Activated CD8-positive, alpha-beta memory T cell treated with anti-CD3 and anti-CD28 coated beads, Interleukin-2, amount 10 ng/mL, durations not matched to agents 7 days and 5 days (primary cell): Measurements from ENCODE around the gene MAPKAPK2. TPM values are rescaled to one million over a fixed set of nuclear protein-coding genes. Genes with fewer than 3 reads are reported as not detected.

Experiments
- ATAC-seq: fragments of 150-1000 bp; cut with Tn5 transposase; one replicate; pipeline ENCODE4 v1.10.0; 2021; ENCODE audit warnings: moderate library complexity
- CTCF ChIA-PET: fragments of 350-600 bp; sonication (Branson Sonifier 250); formaldehyde crosslinking; loops from one replicate; lab custom pipeline; 2021; ENCODE audit warnings: antibody characterized with exemption; lab: Charles Lee
- DNase-seq: peaks from one replicate; pipeline ENCODE4 v3.0.0-alpha.2; 2020
- H3K27ac Mint-ChIP-seq: one replicate; pipeline ENCODE4 v1.8.0; 2021; ENCODE audit warnings: mild to moderate bottlenecking, mixed read lengths
- H3K27me3 Mint-ChIP-seq: one replicate; pipeline ENCODE4 v1.8.0; 2021; ENCODE audit warnings: mixed read lengths
- H3K36me3 Mint-ChIP-seq: one replicate; pipeline ENCODE4 v1.8.0; 2021; ENCODE audit warnings: mild to moderate bottlenecking, mixed read lengths
- H3K4me1 Mint-ChIP-seq: one replicate; pipeline ENCODE4 v1.8.0; 2021; ENCODE audit warnings: mixed read lengths
- H3K4me3 Mint-ChIP-seq: one replicate; pipeline ENCODE4 v1.8.0; 2021; ENCODE audit warnings: mild to moderate bottlenecking, moderate library complexity, mixed read lengths
- H3K9me3 Mint-ChIP-seq: one replicate; pipeline ENCODE4 v1.8.0; 2022; ENCODE audit warnings: low read depth, mixed read lengths
- total RNA-seq, 2 experiments: library from RNA; stranded (reverse); gene quantifications; one replicate each; pipeline ENCODE4 v1.2.3, GENCODE V29; 2021

Gene MAPKAPK2
- total RNA-seq, 2 experiments from 2014 or later: 85.7 to 93.8 TPM

GRCh38 chr1:206702260-206702659 is 17.6 kb downstream of the MAPKAPK2 start:
- Mint-ChIP-seq H3K4me3 (no peak overlapping the region), H3K27ac (no peak overlapping the region), H3K27me3 (no peaks in the 10 kb centered on the region), H3K4me1 (peaks cover 72% of the 10 kb centered on the region), H3K9me3 (no peaks in the 10 kb centered on the region), H3K36me3 (peaks cover 5% of the 10 kb centered on the region)
- no peak for DNase-seq
- CTCF ChIA-PET: interaction anchor here (0.9 to 2.2 kb wide), 4 partner anchors 12 to 223 kb away, joined by 3 to 9 read pairs (median 3); no protein-coding TSS in a partner anchor
- no peak for ATAC-seq

GRCh38 chr1:206702803-206703202 is 18.1 kb downstream of the MAPKAPK2 start:
- peaks cover 78% of the 10 kb centered on the region for H3K4me1 Mint-ChIP-seq
- CTCF ChIA-PET: interaction anchor here (0.6 to 2.2 kb wide), 8 partner anchors 10 to 209 kb away, joined by 3 to 9 read pairs (median 4); partner anchors contain the start of gene DYRK3
- H3K4me3 Mint-ChIP-seq: no peak overlapping the region
- no peaks in the 10 kb centered on the region for H3K27me3 Mint-ChIP-seq
- no peak for DNase-seq
- H3K9me3 Mint-ChIP-seq: no peaks in the 10 kb centered on the region
- peaks cover 2% of the 10 kb centered on the region for H3K36me3 Mint-ChIP-seq
- H3K27ac Mint-ChIP-seq: peak overlapping the region; percentile 31
- no peak for ATAC-seq

- no peaks in the 10 kb centered on the region for H3K27me3 Mint-ChIP-seq
- peak; percentile 57 for ATAC-seq
- peaks cover 2% of the 10 kb centered on the region for H3K36me3 Mint-ChIP-seq
- peak overlapping the region; percentile 61 for H3K27ac Mint-ChIP-seq
- peaks cover 86% of the 10 kb centered on the region for H3K4me1 Mint-ChIP-seq
- no peak overlapping the region for H3K4me3 Mint-ChIP-seq
- no peaks in the 10 kb centered on the region for H3K9me3 Mint-ChIP-seq
- DNase-seq: peak; percentile 61
- CTCF ChIA-PET: interaction anchor here (1.0 to 2.2 kb wide), 9 partner anchors 9 to 105 kb away, joined by 3 to 9 read pairs (median 3); partner anchors contain the start of gene DYRK3
Measured at GRCh38 chr1:206703661-206704060, 19.0 kb downstream of the MAPKAPK2 start.

GRCh38 chr1:206704226-206704625 is 19.5 kb downstream of the MAPKAPK2 start:
- Mint-ChIP-seq H3K4me3 (no peak overlapping the region), H3K9me3 (no peaks in the 10 kb centered on the region), H3K4me1 (peaks cover 87% of the 10 kb centered on the region), H3K27ac (peak overlapping the region; percentile 61), H3K36me3 (peaks cover 2% of the 10 kb centered on the region), H3K27me3 (no peaks in the 10 kb centered on the region)
- peak; percentile 65 for DNase-seq
- CTCF ChIA-PET: interaction anchor here (0.8 to 2.2 kb wide), 8 partner anchors 9 to 105 kb away, joined by 3 to 9 read pairs (median 3); no protein-coding TSS in a partner anchor
- ATAC-seq: peak; percentile 69

- Mint-ChIP-seq H3K4me3 (no peak overlapping the region), H3K27me3 (no peaks in the 10 kb centered on the region), H3K9me3 (no peaks in the 10 kb centered on the region), H3K27ac (peak overlapping the region; percentile 16), H3K36me3 (peaks cover 2% of the 10 kb centered on the region), H3K4me1 (peaks cover 85% of the 10 kb centered on the region)
- no peak for ATAC-seq
- CTCF ChIA-PET: interaction anchor here (0.8 to 1.6 kb wide), 10 partner anchors 8 to 208 kb away, joined by 3 to 5 read pairs (median 3); no protein-coding TSS in a partner anchor
- no peak for DNase-seq
Measured at GRCh38 chr1:206705191-206705590, 20.5 kb downstream of the MAPKAPK2 start.

- no peak for ATAC-seq
- CTCF ChIA-PET: interaction anchor here (0.8 to 1.5 kb wide), 6 partner anchors 9 to 208 kb away, joined by 3 to 5 read pairs (median 3); no protein-coding TSS in a partner anchor
- no peaks in the 10 kb centered on the region for H3K9me3 Mint-ChIP-seq
Measured at GRCh38 chr1:206705726-206706297, 21.1 kb downstream of the MAPKAPK2 start.

GRCh38 chr1:206706298-206706791 is 21.6 kb downstream of the MAPKAPK2 start:
- ATAC-seq: peak; percentile 10
- Mint-ChIP-seq H3K27me3 (no peaks in the 10 kb centered on the region), H3K9me3 (no peaks in the 10 kb centered on the region), H3K27ac (no peak overlapping the region), H3K36me3 (no peaks in the 10 kb centered on the region), H3K4me3 (no peak overlapping the region), H3K4me1 (peaks cover 80% of the 10 kb centered on the region)
- CTCF ChIA-PET: interaction anchor here (1.2 to 1.3 kb wide), 3 partner anchors 13 to 207 kb away, joined by 3 read pairs; no protein-coding TSS in a partner anchor
- DNase-seq: no peak

More at GRCh38 chr1:206705726-206706297, 21.1 kb downstream of the MAPKAPK2 start:
- Mint-ChIP-seq H3K4me1 (peaks cover 84% of the 10 kb centered on the region), H3K27me3 (no peaks in the 10 kb centered on the region), H3K36me3 (peaks cover 2% of the 10 kb centered on the region), H3K27ac (no peak overlapping the region), H3K4me3 (no peak overlapping the region)
- DNase-seq: no peak

GRCh38 chr1:206706806-206707366 is 22.2 kb downstream of the MAPKAPK2 start:
- peak overlapping the region; percentile 22 for H3K27ac Mint-ChIP-seq
- no peaks in the 10 kb centered on the region for H3K9me3 Mint-ChIP-seq
- no peaks in the 10 kb centered on the region for H3K27me3 Mint-ChIP-seq
- no peak for DNase-seq
- H3K4me1 Mint-ChIP-seq: peaks cover 82% of the 10 kb centered on the region
- CTCF ChIA-PET: no interaction called here
- no peak overlapping the region for H3K4me3 Mint-ChIP-seq
- no peak for ATAC-seq
- peaks cover 1% of the 10 kb centered on the region for H3K36me3 Mint-ChIP-seq

GRCh38 chr1:206708058-206708457 is 23.4 kb downstream of the MAPKAPK2 start:
- Mint-ChIP-seq H3K27me3 (no peaks in the 10 kb centered on the region), H3K27ac (no peak overlapping the region), H3K9me3 (no peaks in the 10 kb centered on the region), H3K4me3 (no peak overlapping the region), H3K4me1 (peaks cover 82% of the 10 kb centered on the region), H3K36me3 (peaks cover 1% of the 10 kb centered on the region)
- CTCF ChIA-PET: no interaction called here
- DNase-seq (no peak), ATAC-seq (no peak)

GRCh38 chr1:206708882-206709281 is 24.2 kb downstream of the MAPKAPK2 start:
- H3K27me3 Mint-ChIP-seq: no peaks in the 10 kb centered on the region
- H3K36me3 Mint-ChIP-seq: peaks cover 1% of the 10 kb centered on the region
- ATAC-seq: no peak
- no peaks in the 10 kb centered on the region for H3K9me3 Mint-ChIP-seq
- no peak overlapping the region for H3K27ac Mint-ChIP-seq
- H3K4me3 Mint-ChIP-seq: no peak overlapping the region
- H3K4me1 Mint-ChIP-seq: peaks cover 82% of the 10 kb centered on the region
- CTCF ChIA-PET: interaction anchor here (0.6 to 1.8 kb wide), 4 partner anchors 16 to 297 kb away, joined by 3 to 7 read pairs (median 6); no protein-coding TSS in a partner anchor
- no peak for DNase-seq

- Mint-ChIP-seq H3K9me3 (no peaks in the 10 kb centered on the region), H3K36me3 (peaks cover 1% of the 10 kb centered on the region), H3K27me3 (no peaks in the 10 kb centered on the region), H3K4me3 (no peak overlapping the region), H3K4me1 (peaks cover 82% of the 10 kb centered on the region), H3K27ac (no peak overlapping the region)
- CTCF ChIA-PET: interaction anchor here (0.6 to 1.8 kb wide), 4 partner anchors 16 to 296 kb away, joined by 3 to 7 read pairs (median 6); no protein-coding TSS in a partner anchor
- DNase-seq: no peak
- ATAC-seq: no peak
Measured at GRCh38 chr1:206709322-206709721, 24.6 kb downstream of the MAPKAPK2 start.

- CTCF ChIA-PET: interaction anchor here (0.9 to 1.8 kb wide), 4 partner anchors 15 to 296 kb away, joined by 3 to 7 read pairs (median 5); no protein-coding TSS in a partner anchor
- Mint-ChIP-seq H3K4me3 (no peak overlapping the region), H3K27me3 (no peaks in the 10 kb centered on the region), H3K4me1 (peaks cover 82% of the 10 kb centered on the region), H3K27ac (no peak overlapping the region), H3K9me3 (no peaks in the 10 kb centered on the region), H3K36me3 (peaks cover 1% of the 10 kb centered on the region)
- ATAC-seq (no peak), DNase-seq (no peak)
Measured at GRCh38 chr1:206709772-206710459, 25.2 kb downstream of the MAPKAPK2 start.

- CTCF ChIA-PET: interaction anchor here (1.1 to 7.3 kb wide), 4 partner anchors 14 to 97 kb away, joined by 3 to 72 read pairs (median 7); no protein-coding TSS in a partner anchor
- Mint-ChIP-seq H3K4me1 (peaks cover 82% of the 10 kb centered on the region), H3K9me3 (no peaks in the 10 kb centered on the region), H3K27ac (no peak overlapping the region), H3K27me3 (no peaks in the 10 kb centered on the region), H3K36me3 (peaks cover 1% of the 10 kb centered on the region), H3K4me3 (no peak overlapping the region)
- DNase-seq (no peak), ATAC-seq (no peak)
Measured at GRCh38 chr1:206710460-206710823, 25.7 kb downstream of the MAPKAPK2 start.
